Measurements from ENCODE around the gene EFNA3. TPM values are rescaled to one million over a fixed set of nuclear protein-coding genes. Genes with fewer than 3 reads are reported as not detected.

EFNA3 gene
- total and polyA plus RNA-seq, 9 of the 15 experiments (the other 6 are each of a cell fraction or from before 2014, with no cell fraction given) = 0.59 to 7.9 (median 4.7) TPM

DNA sequence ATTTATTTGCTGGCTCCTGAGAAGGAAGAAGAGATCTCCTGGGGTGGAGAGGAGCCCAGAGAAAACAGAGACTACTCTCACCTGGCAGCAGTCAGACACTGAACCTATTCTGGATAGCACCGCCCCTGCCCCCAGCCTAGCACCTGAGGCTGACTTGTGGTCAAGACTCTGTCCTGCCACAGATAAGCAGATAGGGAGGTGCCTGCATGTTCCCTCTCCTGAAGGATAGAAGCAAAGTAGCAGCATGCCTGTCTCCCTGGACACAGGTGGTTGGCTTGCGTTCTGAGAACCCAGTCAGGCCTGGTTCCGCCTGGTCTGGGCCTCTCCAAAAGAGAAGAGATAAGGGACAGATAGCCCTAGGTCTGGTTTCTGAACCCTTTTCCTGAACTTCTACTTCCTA, 1.3 kb upstream of the EFNA3 start (continued):
- TF ChIP-seq, protein P1, sequence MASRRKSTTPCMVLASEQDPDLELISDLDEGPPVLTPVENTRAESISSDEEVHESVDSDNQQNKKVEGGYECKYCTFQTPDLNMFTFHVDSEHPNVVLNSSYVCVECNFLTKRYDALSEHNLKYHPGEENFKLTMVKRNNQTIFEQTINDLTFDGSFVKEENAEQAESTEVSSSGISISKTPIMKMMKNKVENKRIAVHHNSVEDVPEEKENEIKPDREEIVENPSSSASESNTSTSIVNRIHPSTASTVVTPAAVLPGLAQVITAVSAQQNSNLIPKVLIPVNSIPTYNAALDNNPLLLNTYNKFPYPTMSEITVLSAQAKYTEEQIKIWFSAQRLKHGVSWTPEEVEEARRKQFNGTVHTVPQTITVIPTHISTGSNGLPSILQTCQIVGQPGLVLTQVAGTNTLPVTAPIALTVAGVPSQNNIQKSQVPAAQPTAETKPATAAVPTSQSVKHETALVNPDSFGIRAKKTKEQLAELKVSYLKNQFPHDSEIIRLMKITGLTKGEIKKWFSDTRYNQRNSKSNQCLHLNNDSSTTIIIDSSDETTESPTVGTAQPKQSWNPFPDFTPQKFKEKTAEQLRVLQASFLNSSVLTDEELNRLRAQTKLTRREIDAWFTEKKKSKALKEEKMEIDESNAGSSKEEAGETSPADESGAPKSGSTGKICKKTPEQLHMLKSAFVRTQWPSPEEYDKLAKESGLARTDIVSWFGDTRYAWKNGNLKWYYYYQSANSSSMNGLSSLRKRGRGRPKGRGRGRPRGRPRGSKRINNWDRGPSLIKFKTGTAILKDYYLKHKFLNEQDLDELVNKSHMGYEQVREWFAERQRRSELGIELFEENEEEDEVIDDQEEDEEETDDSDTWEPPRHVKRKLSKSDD (conservative IDR thresholded peaks at IDR 0.05; ENCODE audit: low read length) = no peak
- TF ChIP-seq KLF16 (IDR thresholded peaks at IDR 0.05) = peak; percentile 35; the same call in 1 of the 2 replicates
- TF ChIP-seq BHLHE40 (IDR thresholded peaks at IDR 0.05; ENCODE audit: low read length) = peak; percentile 37; the same call in 1 of the 2 replicates
- TF ChIP-seq RBM22 (IDR thresholded peaks at IDR 0.05; ENCODE audit: low read depth, low read length, poor library complexity, severe bottlenecking) = no peak
- no peak for TF ChIP-seq ZNF583 (CRISPR knock-in tag; IDR thresholded peaks at IDR 0.05)
- TF ChIP-seq POU5F1 (IDR thresholded peaks at IDR 0.05; ENCODE audit: borderline replicate concordance, low read depth, low read length, partially characterized antibody) = no peak
- no peak for TF ChIP-seq KDM2B (CRISPR knock-in tag; IDR thresholded peaks at IDR 0.05)
- TF ChIP-seq RCOR1 (IDR thresholded peaks at IDR 0.05; ENCODE audit: borderline replicate concordance in 1 of 2, low read depth in 2 of 2, low read length in 2 of 2) = 0 out of 4 replicates have a peak, but pooled peaks of 1 of the 2 experiments have one; percentile 19
- no peak for TF ChIP-seq CHD1 (IDR thresholded peaks at IDR 0.05; ENCODE audit: low read length)
- no peak for TF ChIP-seq ATF7 (IDR thresholded peaks at IDR 0.05)
- TF ChIP-seq, protein P2, sequence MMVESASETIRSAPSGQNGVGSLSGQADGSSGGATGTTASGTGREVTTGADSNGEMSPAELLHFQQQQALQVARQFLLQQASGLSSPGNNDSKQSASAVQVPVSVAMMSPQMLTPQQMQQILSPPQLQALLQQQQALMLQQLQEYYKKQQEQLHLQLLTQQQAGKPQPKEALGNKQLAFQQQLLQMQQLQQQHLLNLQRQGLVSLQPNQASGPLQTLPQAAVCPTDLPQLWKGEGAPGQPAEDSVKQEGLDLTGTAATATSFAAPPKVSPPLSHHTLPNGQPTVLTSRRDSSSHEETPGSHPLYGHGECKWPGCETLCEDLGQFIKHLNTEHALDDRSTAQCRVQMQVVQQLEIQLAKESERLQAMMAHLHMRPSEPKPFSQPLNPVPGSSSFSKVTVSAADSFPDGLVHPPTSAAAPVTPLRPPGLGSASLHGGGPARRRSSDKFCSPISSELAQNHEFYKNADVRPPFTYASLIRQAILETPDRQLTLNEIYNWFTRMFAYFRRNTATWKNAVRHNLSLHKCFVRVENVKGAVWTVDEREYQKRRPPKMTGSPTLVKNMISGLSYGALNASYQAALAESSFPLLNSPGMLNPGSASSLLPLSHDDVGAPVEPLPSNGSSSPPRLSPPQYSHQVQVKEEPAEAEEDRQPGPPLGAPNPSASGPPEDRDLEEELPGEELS (CRISPR knock-in tag; IDR thresholded peaks at IDR 0.05; ENCODE audit: borderline replicate concordance) = no peak
- TF ChIP-seq EP400 (IDR thresholded peaks at IDR 0.05) = no peak
- TF ChIP-seq ZBTB17 (CRISPR knock-in tag; IDR thresholded peaks at IDR 0.05) = no peak
- TF ChIP-seq SMARCA4 (IDR thresholded peaks at IDR 0.05) = 0 out of 2 replicates have a peak, but pooled peaks have one; percentile 34
- TF ChIP-seq RBM39 (optimal IDR thresholded peaks at IDR 0.05; ENCODE audit: low read depth, low read length) = no peak
- TF ChIP-seq SP1 (CRISPR knock-in tag; IDR thresholded peaks at IDR 0.05) = no peak
- no peak for TF ChIP-seq NCOA6 (IDR thresholded peaks at IDR 0.05)
- no peak for TF ChIP-seq HOXB6 (CRISPR knock-in tag; IDR thresholded peaks at IDR 0.05; ENCODE audit: borderline replicate concordance)
- TF ChIP-seq, protein P3, sequence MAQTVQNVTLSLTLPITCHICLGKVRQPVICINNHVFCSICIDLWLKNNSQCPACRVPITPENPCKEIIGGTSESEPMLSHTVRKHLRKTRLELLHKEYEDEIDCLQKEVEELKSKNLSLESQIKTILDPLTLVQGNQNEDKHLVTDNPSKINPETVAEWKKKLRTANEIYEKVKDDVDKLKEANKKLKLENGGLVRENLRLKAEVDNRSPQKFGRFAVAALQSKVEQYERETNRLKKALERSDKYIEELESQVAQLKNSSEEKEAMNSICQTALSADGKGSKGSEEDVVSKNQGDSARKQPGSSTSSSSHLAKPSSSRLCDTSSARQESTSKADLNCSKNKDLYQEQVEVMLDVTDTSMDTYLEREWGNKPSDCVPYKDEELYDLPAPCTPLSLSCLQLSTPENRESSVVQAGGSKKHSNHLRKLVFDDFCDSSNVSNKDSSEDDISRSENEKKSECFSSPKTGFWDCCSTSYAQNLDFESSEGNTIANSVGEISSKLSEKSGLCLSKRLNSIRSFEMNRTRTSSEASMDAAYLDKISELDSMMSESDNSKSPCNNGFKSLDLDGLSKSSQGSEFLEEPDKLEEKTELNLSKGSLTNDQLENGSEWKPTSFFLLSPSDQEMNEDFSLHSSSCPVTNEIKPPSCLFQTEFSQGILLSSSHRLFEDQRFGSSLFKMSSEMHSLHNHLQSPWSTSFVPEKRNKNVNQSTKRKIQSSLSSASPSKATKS (CRISPR knock-in tag; IDR thresholded peaks at IDR 0.05) = no peak
- peak; percentile 78 for TF ChIP-seq CBFA2T3 (IDR thresholded peaks at IDR 0.05)
- TF ChIP-seq, protein P4, sequence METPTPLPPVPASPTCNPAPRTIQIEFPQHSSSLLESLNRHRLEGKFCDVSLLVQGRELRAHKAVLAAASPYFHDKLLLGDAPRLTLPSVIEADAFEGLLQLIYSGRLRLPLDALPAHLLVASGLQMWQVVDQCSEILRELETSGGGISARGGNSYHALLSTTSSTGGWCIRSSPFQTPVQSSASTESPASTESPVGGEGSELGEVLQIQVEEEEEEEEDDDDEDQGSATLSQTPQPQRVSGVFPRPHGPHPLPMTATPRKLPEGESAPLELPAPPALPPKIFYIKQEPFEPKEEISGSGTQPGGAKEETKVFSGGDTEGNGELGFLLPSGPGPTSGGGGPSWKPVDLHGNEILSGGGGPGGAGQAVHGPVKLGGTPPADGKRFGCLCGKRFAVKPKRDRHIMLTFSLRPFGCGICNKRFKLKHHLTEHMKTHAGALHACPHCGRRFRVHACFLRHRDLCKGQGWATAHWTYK (CRISPR knock-in tag; IDR thresholded peaks at IDR 0.05) = no peak
- TF ChIP-seq KAT8 (IDR thresholded peaks at IDR 0.05; ENCODE audit: low read depth) = no peak
- TF ChIP-seq JUND (IDR thresholded peaks at IDR 0.05; ENCODE audit: borderline replicate concordance, low read depth, low read length) = 0 out of 2 replicates have a peak, but pooled peaks have one; percentile 1
- no peak for TF ChIP-seq JUND (tag; IDR thresholded peaks at IDR 0.05; ENCODE audit: borderline replicate concordance, low read depth, low read length)
